Measurements from ENCODE around the gene PADI4. TPM values are rescaled to one million over a fixed set of nuclear protein-coding genes. Genes with fewer than 3 reads are reported as not detected.

Gene PADI4
- total RNA-seq, 1 donor from 2014 or later = 0.48 TPM

GRCh38 chr1:17280436-17280835, 27.6 kb upstream of the PADI4 start:
- DNase-seq (no peak), ATAC-seq (ENCODE audit: poor library complexity) (no peak)
- intact Hi-C loops (cut with DNase I) = no loop called here

- no peak for ATAC-seq (ENCODE audit: poor library complexity)
- no peak for DNase-seq
- intact Hi-C loops (cut with DNase I) = no loop called here
Measured at GRCh38 chr1:17280894-17281293, 27.1 kb upstream of the PADI4 start.

GRCh38 chr1:17281775-17282181, 26.2 kb upstream of the PADI4 start:
- no peak for ATAC-seq (ENCODE audit: poor library complexity)
- intact Hi-C loops (cut with DNase I) = no loop called here
- DNase-seq = no peak

- DNase-seq = no peak
- ATAC-seq (ENCODE audit: poor library complexity) = no peak
- intact Hi-C loops (cut with DNase I) = no loop called here
Measured at GRCh38 chr1:17282836-17283235, 25.2 kb upstream of the PADI4 start.

GRCh38 chr1:17286646-17287045, 21.4 kb upstream of the PADI4 start:
- no peak for DNase-seq
- no peak for ATAC-seq (ENCODE audit: poor library complexity)
- intact Hi-C loops (cut with DNase I) = no loop called here

- DNase-seq (no peak), ATAC-seq (ENCODE audit: poor library complexity) (no peak)
- intact Hi-C loops (cut with DNase I) = no loop called here
Measured at GRCh38 chr1:17287130-17287776, 20.7 kb upstream of the PADI4 start.

GRCh38 chr1:17289721-17290120, 18.3 kb upstream of the PADI4 start:
- ATAC-seq (ENCODE audit: poor library complexity) = no peak
- intact Hi-C loops (cut with DNase I) = no loop called here
- DNase-seq = no peak

GRCh38 chr1:17290553-17290952, 17.4 kb upstream of the PADI4 start:
- DNase-seq (no peak), ATAC-seq (ENCODE audit: poor library complexity) (no peak)
- intact Hi-C loops (cut with DNase I) = no loop called here

- no peak for DNase-seq
- intact Hi-C loops (cut with DNase I) = no loop called here
- ATAC-seq (ENCODE audit: poor library complexity) = no peak
Measured at GRCh38 chr1:17292299-17293160, 15.5 kb upstream of the PADI4 start.

- intact Hi-C loops (cut with DNase I) = no loop called here
- ATAC-seq (ENCODE audit: poor library complexity) (no peak), DNase-seq (no peak)
Measured at GRCh38 chr1:17293681-17294425, 14.1 kb upstream of the PADI4 start.

- intact Hi-C loops (cut with DNase I) = no loop called here
- no peak for DNase-seq
- no peak for ATAC-seq (ENCODE audit: poor library complexity)
Measured at GRCh38 chr1:17295292-17295691, 12.7 kb upstream of the PADI4 start.

GRCh38 chr1:17296086-17296485, 11.9 kb upstream of the PADI4 start:
- DNase-seq (no peak), ATAC-seq (ENCODE audit: poor library complexity) (no peak)
- intact Hi-C loops (cut with DNase I) = no loop called here

- DNase-seq = no peak
- intact Hi-C loops (cut with DNase I) = no loop called here
- no peak for ATAC-seq (ENCODE audit: poor library complexity)
Measured at GRCh38 chr1:17297991-17298390, 10.0 kb upstream of the PADI4 start.

- DNase-seq (no peak), ATAC-seq (ENCODE audit: poor library complexity) (no peak)
- intact Hi-C loops (cut with DNase I) = no loop called here
Measured at GRCh38 chr1:17301767-17302166, 6.2 kb upstream of the PADI4 start.

GRCh38 chr1:17304151-17304825, 3.7 kb upstream of the PADI4 start:
- intact Hi-C loops (cut with DNase I) = no loop called here
- DNase-seq = no peak
- no peak for ATAC-seq (ENCODE audit: poor library complexity)

GRCh38 chr1:17304826-17305175, 3.2 kb upstream of the PADI4 start:
- no peak for ATAC-seq (ENCODE audit: poor library complexity)
- intact Hi-C loops (cut with DNase I) = no loop called here

GRCh38 chr1:17305576-17306095, 2.4 kb upstream of the PADI4 start:
- ATAC-seq (ENCODE audit: poor library complexity) (no peak), DNase-seq (no peak)
- intact Hi-C loops (cut with DNase I) = no loop called here

More at GRCh38 chr1:17304826-17305175, 3.2 kb upstream of the PADI4 start:
- DNase-seq = no peak

GRCh38 chr1:17306407-17306806, 1.6 kb upstream of the PADI4 start:
- intact Hi-C loops (cut with DNase I) = no loop called here
- no peak for ATAC-seq (ENCODE audit: poor library complexity)

GRCh38 chr1:17306921-17307320, 1.1 kb upstream of the PADI4 start:
- ATAC-seq (ENCODE audit: poor library complexity) (no peak), DNase-seq (no peak)
- intact Hi-C loops (cut with DNase I) = no loop called here

More at GRCh38 chr1:17306407-17306806, 1.6 kb upstream of the PADI4 start:
- DNase-seq = no peak
